Stimulated activated naive B cell treated with anti-CD40 and anti-IgM and Interleukin-4, amounts not matched to agents 10 μg/mL and 1 μg/mL and 100 μg/mL, for 72 hours (primary cell): ENCODE measurements around the gene GLRX.
"Not testable (repeated sequence)": the region's sequence is repeated elsewhere in the genome, so short reads cannot be mapped to it uniquely, and the experiment has no call there.

Experiments used
- ATAC-seq, 2 donors: fragments of 150-1000 bp; cut with Tn5 transposase; replicated peaks; 2 replicates each; pipeline ENCODE4 v1.10.0; 2021; ENCODE audit warnings: moderate library complexity in 1 of 2
- DNase-seq: peaks from one replicate; pipeline ENCODE4 v3.0.0; 2021
- H3K27ac Mint-ChIP-seq: one replicate; pipeline ENCODE4 v1.8.0; 2022; ENCODE audit warnings: mild to moderate bottlenecking, mixed read lengths
- H3K27me3 Mint-ChIP-seq, 2 donors: one replicate each; pipeline ENCODE4 v1.8.0; 2022; ENCODE audit warnings: mixed read lengths in 2 of 2
- H3K36me3 Mint-ChIP-seq, 2 donors: one replicate each; pipeline ENCODE4 v1.8.0; 2022; ENCODE audit warnings: mixed read lengths in 2 of 2, mild to moderate bottlenecking in 1 of 2
- H3K4me1 Mint-ChIP-seq, 2 donors: one replicate each; pipeline ENCODE4 v1.8.0; 2022; ENCODE audit warnings: mixed read lengths in 2 of 2, mild to moderate bottlenecking in 1 of 2
- H3K4me3 Mint-ChIP-seq, 2 donors: one replicate each; pipeline ENCODE4 v1.8.0; 2022; ENCODE audit warnings: mild to moderate bottlenecking in 2 of 2, mixed read lengths in 2 of 2, moderate library complexity in 1 of 2
- H3K9me3 Mint-ChIP-seq, 2 donors: one replicate each; pipeline ENCODE4 v1.8.0; 2022; ENCODE audit warnings: mixed read lengths in 2 of 2, mild to moderate bottlenecking in 1 of 2

Gene GLRX

GRCh38 chr5:95813035-95813434, 9.5 kb downstream of the GLRX start:
- peaks cover 8 to 16% of the 10 kb centered on the region in 2 donors for H3K36me3 Mint-ChIP-seq
- H3K27ac Mint-ChIP-seq, H3K27me3 Mint-ChIP-seq, ATAC-seq, H3K9me3 Mint-ChIP-seq, H3K4me3 Mint-ChIP-seq, DNase-seq: not testable (repeated sequence)
- H3K4me1 Mint-ChIP-seq, result peaks cover 52 to 75% of the 10 kb centered on the region in 2 donors

GRCh38 chr5:95812074-95812471, 10.5 kb downstream of the GLRX start:
- ATAC-seq, result no peak
- Mint-ChIP-seq H3K4me1 (peaks cover 53 to 74% of the 10 kb centered on the region in 2 donors), H3K9me3 (no peaks in the 10 kb centered on the region), H3K27me3 (no peaks in the 10 kb centered on the region), H3K36me3 (peaks cover 8 to 16% of the 10 kb centered on the region in 2 donors), H3K27ac (peak overlapping the region; percentile 72), H3K4me3 (no peak overlapping the region)
- no peak for DNase-seq

- H3K4me1 Mint-ChIP-seq, result peaks cover 52 to 74% of the 10 kb centered on the region in 2 donors
- not testable (repeated sequence) for DNase-seq, H3K4me3 Mint-ChIP-seq, H3K9me3 Mint-ChIP-seq, ATAC-seq, H3K27me3 Mint-ChIP-seq
- H3K27ac Mint-ChIP-seq, result peak overlapping the region; percentile 72
- H3K36me3 Mint-ChIP-seq, result peaks cover 8 to 16% of the 10 kb centered on the region in 2 donors
Observed at GRCh38 chr5:95811461-95812073, 11.0 kb downstream of the GLRX start.

GRCh38 chr5:95811126-95811423, 11.5 kb downstream of the GLRX start:
- DNase-seq, H3K4me3 Mint-ChIP-seq, H3K27me3 Mint-ChIP-seq, ATAC-seq, H3K27ac Mint-ChIP-seq, H3K9me3 Mint-ChIP-seq: not testable (repeated sequence)
- Mint-ChIP-seq H3K4me1 (peaks cover 49 to 69% of the 10 kb centered on the region in 2 donors), H3K36me3 (peaks cover 5 to 12% of the 10 kb centered on the region in 2 donors)

GRCh38 chr5:95810305-95811125, 12.0 kb downstream of the GLRX start:
- Mint-ChIP-seq H3K4me3 (peak overlapping the region in 1 of 2 donors; percentile 64), H3K36me3 (peaks cover 5 to 8% of the 10 kb centered on the region in 2 donors)

GRCh38 chr5:95809414-95809960, 13.0 kb downstream of the GLRX start:
- peak overlapping the region in 1 of 2 donors; percentile 47 for H3K4me3 Mint-ChIP-seq

More at GRCh38 chr5:95810305-95811125, 12.0 kb downstream of the GLRX start:
- no peaks in the 10 kb centered on the region for H3K9me3 Mint-ChIP-seq
- ATAC-seq (no peak), DNase-seq (no peak)
- H3K27ac Mint-ChIP-seq, result peak overlapping the region; percentile 90
- peaks cover 45 to 64% of the 10 kb centered on the region in 2 donors for H3K4me1 Mint-ChIP-seq
- H3K27me3 Mint-ChIP-seq, result no peaks in the 10 kb centered on the region

GRCh38 chr5:95808686-95809413, 13.7 kb downstream of the GLRX start:
- H3K4me1 Mint-ChIP-seq, result peaks cover 38 to 58% of the 10 kb centered on the region in 2 donors
- H3K27me3 Mint-ChIP-seq, result no peaks in the 10 kb centered on the region
- no peaks in the 10 kb centered on the region for H3K9me3 Mint-ChIP-seq
- ATAC-seq, result peak; percentile 100
- peak; percentile 92 for DNase-seq
- H3K36me3 Mint-ChIP-seq, result peaks cover 2 to 6% of the 10 kb centered on the region in 2 donors
- H3K4me3 Mint-ChIP-seq, result peak overlapping the region; percentile 71 to 76
- peak overlapping the region; percentile 83 for H3K27ac Mint-ChIP-seq

More at GRCh38 chr5:95809414-95809960, 13.0 kb downstream of the GLRX start:
- Mint-ChIP-seq H3K36me3 (peaks cover 5 to 7% of the 10 kb centered on the region in 2 donors), H3K9me3 (no peaks in the 10 kb centered on the region), H3K4me1 (peaks cover 42 to 62% of the 10 kb centered on the region in 2 donors), H3K27me3 (no peaks in the 10 kb centered on the region), H3K27ac (peak overlapping the region; percentile 83)
- DNase-seq (no peak), ATAC-seq (no peak)

- H3K36me3 Mint-ChIP-seq, result peaks cover 0 to 6% of the 10 kb centered on the region in 2 donors
- no peaks in the 10 kb centered on the region for H3K27me3 Mint-ChIP-seq
- peak overlapping the region; percentile 71 to 76 for H3K4me3 Mint-ChIP-seq
- peak overlapping the region; percentile 83 for H3K27ac Mint-ChIP-seq
- DNase-seq (no peak), ATAC-seq (peak; percentile 19 to 22)
- H3K9me3 Mint-ChIP-seq, result no peaks in the 10 kb centered on the region
- H3K4me1 Mint-ChIP-seq, result peaks cover 38 to 54% of the 10 kb centered on the region in 2 donors
Observed at GRCh38 chr5:95808013-95808685, 14.4 kb downstream of the GLRX start.

GRCh38 chr5:95806687-95807086, 15.8 kb downstream of the GLRX start:
- H3K36me3 Mint-ChIP-seq, result peaks cover 0 to 3% of the 10 kb centered on the region in 2 donors

GRCh38 chr5:95804736-95805539, 17.6 kb downstream of the GLRX start:
- ATAC-seq, result no peak

More at GRCh38 chr5:95806687-95807086, 15.8 kb downstream of the GLRX start:
- Mint-ChIP-seq H3K27ac (no peak overlapping the region), H3K4me3 (no peak overlapping the region), H3K27me3 (no peaks in the 10 kb centered on the region), H3K4me1 (peaks cover 33 to 44% of the 10 kb centered on the region in 2 donors), H3K9me3 (no peaks in the 10 kb centered on the region)
- DNase-seq (no peak), ATAC-seq (no peak)

GRCh38 chr5:95803271-95804148, 19.0 kb downstream of the GLRX start:
- Mint-ChIP-seq H3K27me3 (no peaks in the 10 kb centered on the region), H3K36me3 (peaks cover 3% of the 10 kb centered on the region in 2 donors), H3K9me3 (no peaks in the 10 kb centered on the region), H3K4me3 (no peak overlapping the region), H3K27ac (no peak overlapping the region), H3K4me1 (peaks cover 10 to 12% of the 10 kb centered on the region in 2 donors)
- no peak for ATAC-seq
- DNase-seq, result no peak

More at GRCh38 chr5:95804736-95805539, 17.6 kb downstream of the GLRX start:
- H3K4me3 Mint-ChIP-seq, result no peak overlapping the region
- H3K4me1 Mint-ChIP-seq, result peaks cover 21 to 26% of the 10 kb centered on the region in 2 donors
- H3K36me3 Mint-ChIP-seq, result peaks cover 3% of the 10 kb centered on the region in 2 donors
- H3K27ac Mint-ChIP-seq, result no peak overlapping the region
- no peak for DNase-seq
- no peaks in the 10 kb centered on the region for H3K27me3 Mint-ChIP-seq
- H3K9me3 Mint-ChIP-seq, result no peaks in the 10 kb centered on the region

GRCh38 chr5:95801961-95802360, 20.6 kb downstream of the GLRX start:
- ATAC-seq (no peak), DNase-seq (no peak)
- Mint-ChIP-seq H3K27ac (no peak overlapping the region), H3K4me3 (no peak overlapping the region), H3K36me3 (peaks cover 3% of the 10 kb centered on the region in 2 donors), H3K27me3 (no peaks in the 10 kb centered on the region), H3K4me1 (no peaks in the 10 kb centered on the region), H3K9me3 (no peaks in the 10 kb centered on the region)
